ENCODE data around the gene SOX1. TPM values are rescaled to one million over a fixed set of nuclear protein-coding genes. Genes with fewer than 3 reads are reported as not detected.
A peak's percentile ranks its signal among the peaks of the same experiment; 100 is the strongest.

Gene SOX1
- total and polyA plus RNA-seq, 8 donors = 0.08 TPM; not detected in 7

GRCh38 chr13:112072534-112073244, 5.7 kb downstream of the SOX1 start:
- intact Hi-C loops (cut with DNase I) = no loop called here

GRCh38 chr13:112073245-112074138, 6.5 kb downstream of the SOX1 start:
- intact Hi-C loops (cut with DNase I) = no loop called here
- peaks cover 0 to 12% of the 10 kb centered on the region in 2 donors for H3K4me1 ChIP-seq
- peaks cover 94 to 100% of the 10 kb centered on the region in 2 donors for H3K27me3 ChIP-seq
- no peak for ATAC-seq
- no peaks in the 10 kb centered on the region for H3K9me3 ChIP-seq
- no peak overlapping the region for H3K4me3 ChIP-seq
- no peak for TF ChIP-seq CTCF (IDR thresholded peaks at IDR 0.05)
- no peaks in the 10 kb centered on the region for H3K36me3 ChIP-seq
- peak in 1 of 4 donors; percentile 71 for DNase-seq
- no peak overlapping the region for H3K27ac ChIP-seq

More at GRCh38 chr13:112072534-112073244, 5.7 kb downstream of the SOX1 start:
- Histone ChIP-seq H3K36me3 (no peaks in the 10 kb centered on the region), H3K4me1 (peaks cover 0 to 12% of the 10 kb centered on the region in 2 donors), H3K9me3 (no peaks in the 10 kb centered on the region), H3K4me3 (no peak overlapping the region), H3K27ac (no peak overlapping the region), H3K27me3 (peaks cover 87 to 99% of the 10 kb centered on the region in 2 donors)
- no peak for ATAC-seq
- DNase-seq = peak in 2 of 4 donors; percentile 52 to 70
- no peak for TF ChIP-seq CTCF (IDR thresholded peaks at IDR 0.05)

DNA sequence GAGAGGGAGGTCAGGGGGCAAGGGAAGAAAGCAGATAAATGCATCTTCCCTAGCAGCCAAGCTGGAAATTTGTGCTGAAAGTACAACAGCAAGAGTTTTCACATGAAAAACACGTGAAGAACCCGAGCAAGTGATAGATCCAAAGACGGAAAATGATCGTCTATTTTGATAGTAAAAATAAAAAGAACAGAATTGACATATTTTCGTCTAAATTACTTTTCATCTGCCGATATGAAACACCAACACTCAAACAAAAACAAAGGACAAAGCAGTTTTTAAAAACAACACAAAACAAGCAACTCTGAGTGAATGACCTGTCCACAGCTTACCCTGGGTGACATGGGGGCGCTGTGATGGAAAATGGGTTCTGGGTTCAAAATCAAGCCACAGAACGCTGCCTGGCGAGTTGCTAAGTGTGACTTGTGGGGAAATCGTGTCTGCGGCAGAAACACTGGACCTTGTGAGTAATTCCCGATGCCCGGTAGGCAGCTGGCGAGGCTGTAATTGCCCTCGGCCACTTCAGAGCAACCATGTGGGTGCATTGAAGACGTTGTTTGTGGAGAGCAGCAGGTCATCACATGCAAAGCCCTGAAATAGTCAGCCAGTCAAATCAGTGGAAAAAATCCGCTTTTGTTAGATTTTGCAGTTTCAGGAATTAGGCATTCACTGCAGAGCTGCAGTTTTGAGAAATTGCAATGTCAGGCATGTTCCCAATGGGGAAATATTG, 7.4 kb downstream of the SOX1 start:
- Histone ChIP-seq H3K4me3 (no peak overlapping the region), H3K36me3 (no peaks in the 10 kb centered on the region), H3K27ac (no peak overlapping the region), H3K4me1 (peaks cover 0 to 12% of the 10 kb centered on the region in 2 donors), H3K27me3 (peaks cover 89 to 100% of the 10 kb centered on the region in 2 donors), H3K9me3 (no peaks in the 10 kb centered on the region)
- ATAC-seq (no peak), DNase-seq (no peak)
- intact Hi-C loops (cut with DNase I) = no loop called here
- TF ChIP-seq CTCF (IDR thresholded peaks at IDR 0.05) = no peak

- H3K27ac ChIP-seq = no peak overlapping the region
- H3K9me3 ChIP-seq = peaks cover 0 to 2% of the 10 kb centered on the region in 2 donors
- ATAC-seq (no peak), DNase-seq (no peak)
- peaks cover 0 to 10% of the 10 kb centered on the region in 2 donors for H3K4me1 ChIP-seq
- H3K4me3 ChIP-seq = no peak overlapping the region
- H3K36me3 ChIP-seq = no peaks in the 10 kb centered on the region
- intact Hi-C loops (cut with DNase I) = no loop called here
- H3K27me3 ChIP-seq = peaks cover 55 to 86% of the 10 kb centered on the region in 2 donors
- no peak for TF ChIP-seq CTCF (IDR thresholded peaks at IDR 0.05)
These were observed 10.8 kb downstream of the SOX1 start for GRCh38 chr13:112077729-112078128.

All from left lung (tissue), 10 donors.